Stomach (tissue), 9 donors: Measurements from ENCODE around the gene RAB3D. TPM values are rescaled to one million over a fixed set of nuclear protein-coding genes. Genes with fewer than 3 reads are reported as not detected.
"Not testable (repeated sequence)": the region's sequence is repeated elsewhere in the genome, so short reads cannot be mapped to it uniquely, and the experiment has no call there.

Experiments
- DNase-seq, 2 donors: peaks; one replicate each; pipeline versions ENCODE4 v3.0.0 to v3.0.0-alpha.2; 2013 to 2019
- H3K27ac ChIP-seq, 5 donors: fragments of 200-600 bp in 4 of 5; sonication (generic) in 4 of 5; one replicate each; pipeline ENCODE4 v1.5.1; 2013 to 2019; ENCODE audit warnings: mild to moderate bottlenecking in 1 of 5, moderate library complexity in 1 of 5
- H3K27me3 ChIP-seq, 3 donors: fragments of 200-600 bp; sonication (generic); one replicate each; pipeline ENCODE4 v1.5.1; 2017 to 2019; ENCODE audit warnings: mixed run types in 1 of 3
- H3K36me3 ChIP-seq, 4 donors: fragments of 200-600 bp; sonication (generic); 1 replicate in 3 of 4; 2 replicates in 1 of 4; pipeline ENCODE4 v1.5.1; 2016 to 2019
- H3K4me1 ChIP-seq, 4 donors: fragments of 200-600 bp; sonication (generic); one replicate each; pipeline ENCODE4 v1.5.1; 2016 to 2019
- H3K4me3 ChIP-seq, 4 donors: fragments of 200-600 bp; sonication (generic) in 3 of 4; one replicate each; pipeline ENCODE4 v1.5.1; 2016 to 2019; ENCODE audit warnings: mild to moderate bottlenecking in 1 of 4
- H3K9me3 ChIP-seq, 4 donors: fragments of 200-600 bp; sonication (generic); one replicate each; pipeline ENCODE4 v1.5.1; 2016 to 2019
- EP300 ChIP-seq: sonication (generic); formaldehyde crosslinking; IDR thresholded peaks from one replicate; pipeline ENCODE4 v1.6.1; 2017; ENCODE audit warnings: antibody characterized with exemption
- POLR2A ChIP-seq, 4 donors: fragments of 450-650 bp; IDR thresholded peaks; one replicate each; pipeline ENCODE4 v1.6.1; 2016; ENCODE audit warnings: antibody characterized with exemption in 4 of 4, control low read depth in 2 of 4, mild to moderate bottlenecking in 1 of 4, moderate library complexity in 1 of 4
- POLR2AphosphoS5 ChIP-seq, 3 donors: sonication (generic); formaldehyde crosslinking; IDR thresholded peaks; one replicate each; pipeline ENCODE4 v1.6.1; 2016; ENCODE audit warnings: antibody characterized with exemption in 3 of 3
- WGBS, 5 donors: extraction: QIAGEN DNeasy Blood & Tissue Kit in 3 of 5; methylation state at CpG; one replicate each; pipeline versions ENCODE4 v1.1.5 to v1.1.7; 2013 to 2018; 5-methylcytosine and 5-hydroxymethylcytosine counted together
- intact Hi-C: fragments of 100-400 bp; cut with DNase I; formaldehyde crosslinking; loops from one replicate; pipeline ENCODE4 v1.15.1; 2023; ENCODE audit warnings: low total_unique reads
- polyA plus RNA-seq, 3 donors: library from polyadenylated mRNA; stranded (reverse); fragments of 200-250 nt; gene quantifications; one replicate each; pipeline ENCODE4 v1.2.3, GENCODE V29; 2013
- total RNA-seq, 5 donors: library from RNA; depleted of rRNA; stranded (reverse); fragments of >200 nt; gene quantifications; one replicate each; pipeline versions ENCODE4 v1.1.0 to v1.2.3, GENCODE V29; 2014 to 2016
- TF ChIP-seq, protein P1 (sequence below), 7 experiments: fragments of 450-650 bp in 4 of 7; fragments of 200-600 bp in 3 of 7; sonication (generic) in 3 of 7; IDR thresholded peaks; one replicate each; pipeline ENCODE4 v1.5.1; 2016 to 2019; ENCODE audit warnings: antibody characterized with exemption in 7 of 7, control low read depth in 2 of 7, mild to moderate bottlenecking in 1 of 7
- donor health status: healthy with polysubstance abuse.
- donor health status: Bipolar disorder and iron deficiency.
- donor health status: healthy.

RAB3D gene
- total and polyA plus RNA-seq, 8 donors, result 11.6 to 63.3 (median 19.0) TPM

DNA sequence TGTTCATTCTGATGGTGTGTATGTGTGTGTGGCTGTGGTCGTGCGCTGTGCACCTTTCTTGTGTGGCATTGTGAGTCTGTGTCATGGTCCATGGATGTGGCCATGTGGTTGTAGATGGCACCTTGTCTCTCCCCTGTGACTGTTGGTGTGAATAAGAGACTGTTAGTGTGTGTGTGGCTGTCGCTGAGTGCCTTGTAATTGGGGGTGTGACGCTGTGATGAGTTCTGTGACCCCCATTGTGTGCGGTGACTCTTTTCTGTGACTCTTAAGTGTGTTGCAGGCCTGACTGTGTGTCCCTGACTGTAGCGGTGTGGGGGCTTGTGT, 16.6 kb upstream of the RAB3D start:
- H3K27ac ChIP-seq, result peak overlapping the region in 2 of 5 donors; percentile 70 to 80
- 78 to 91% (median 85%) methylated on average over 6 of the region's 6 CpGs for WGBS, 5 donors
- peaks cover 12 to 33% (median 25%) of the 10 kb centered on the region in 4 donors for H3K4me1 ChIP-seq
- peak overlapping the region; percentile 63 to 71 (median 66) for H3K4me3 ChIP-seq
- DNase-seq, result no peak
- H3K36me3 ChIP-seq, result peaks cover 0 to 37% (median 19%) of the 10 kb centered on the region in 4 donors
- no peaks in the 10 kb centered on the region for H3K27me3 ChIP-seq
- TF ChIP-seq POLR2A (IDR thresholded peaks at IDR 0.05), result no peak
- TF ChIP-seq EP300, result no peak
- TF ChIP-seq, protein P1, sequence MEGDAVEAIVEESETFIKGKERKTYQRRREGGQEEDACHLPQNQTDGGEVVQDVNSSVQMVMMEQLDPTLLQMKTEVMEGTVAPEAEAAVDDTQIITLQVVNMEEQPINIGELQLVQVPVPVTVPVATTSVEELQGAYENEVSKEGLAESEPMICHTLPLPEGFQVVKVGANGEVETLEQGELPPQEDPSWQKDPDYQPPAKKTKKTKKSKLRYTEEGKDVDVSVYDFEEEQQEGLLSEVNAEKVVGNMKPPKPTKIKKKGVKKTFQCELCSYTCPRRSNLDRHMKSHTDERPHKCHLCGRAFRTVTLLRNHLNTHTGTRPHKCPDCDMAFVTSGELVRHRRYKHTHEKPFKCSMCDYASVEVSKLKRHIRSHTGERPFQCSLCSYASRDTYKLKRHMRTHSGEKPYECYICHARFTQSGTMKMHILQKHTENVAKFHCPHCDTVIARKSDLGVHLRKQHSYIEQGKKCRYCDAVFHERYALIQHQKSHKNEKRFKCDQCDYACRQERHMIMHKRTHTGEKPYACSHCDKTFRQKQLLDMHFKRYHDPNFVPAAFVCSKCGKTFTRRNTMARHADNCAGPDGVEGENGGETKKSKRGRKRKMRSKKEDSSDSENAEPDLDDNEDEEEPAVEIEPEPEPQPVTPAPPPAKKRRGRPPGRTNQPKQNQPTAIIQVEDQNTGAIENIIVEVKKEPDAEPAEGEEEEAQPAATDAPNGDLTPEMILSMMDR (IDR thresholded peaks at IDR 0.05), result no peak
- no peak for TF ChIP-seq POLR2AphosphoS5 (IDR thresholded peaks at IDR 0.05)
- H3K9me3 ChIP-seq, result no peaks in the 10 kb centered on the region
- intact Hi-C loops, result no loop called here

DNA sequence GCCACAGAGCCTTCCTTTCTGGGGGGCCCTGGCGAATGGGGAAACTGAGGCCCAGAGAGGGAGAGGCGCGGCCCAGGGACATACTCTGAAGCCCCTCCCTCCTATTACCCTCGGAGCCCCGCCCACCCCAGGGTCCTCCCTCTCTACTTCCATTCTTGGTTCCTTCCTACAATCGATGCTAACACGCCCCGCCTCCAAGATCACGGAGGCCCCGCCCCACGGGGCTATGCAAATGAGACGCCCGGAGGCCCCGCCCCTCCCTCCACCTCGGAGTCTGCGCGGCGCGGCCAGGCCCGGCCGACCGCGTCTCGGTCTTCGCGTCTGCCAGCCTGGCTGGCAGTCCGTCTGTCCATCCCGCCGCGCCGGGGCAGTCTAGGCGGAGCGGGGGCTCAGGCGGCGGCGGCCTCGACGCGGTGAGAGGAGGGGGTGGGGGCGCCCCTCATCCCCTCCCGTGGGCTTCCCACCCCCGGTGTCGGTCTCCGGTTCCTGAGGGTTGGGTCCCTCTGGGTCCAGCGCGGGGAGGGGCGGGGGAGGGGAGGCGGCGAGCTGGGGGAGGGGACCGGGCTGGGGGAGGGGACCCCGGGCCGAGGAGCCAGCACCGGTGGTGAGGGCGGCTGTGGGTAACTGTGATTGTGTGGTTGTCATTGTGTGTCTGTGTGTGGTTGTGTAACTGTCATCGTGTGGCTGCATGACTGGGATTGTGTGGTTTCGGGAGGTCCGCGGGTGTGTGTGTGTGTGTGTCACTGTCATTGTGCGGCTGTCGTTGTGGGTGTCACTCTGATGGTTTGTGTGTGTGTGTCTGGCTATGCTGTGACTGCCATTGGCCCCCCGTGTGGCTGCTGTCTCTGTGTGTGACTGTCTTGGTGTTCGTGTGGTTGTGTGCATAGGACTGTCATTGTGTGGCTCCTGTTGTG, 16.0 kb upstream of the RAB3D start, which contains the start of gene PLPPR2:
TSS of gene PLPPR2 (plus strand) at position 273 of the 914 bp plus-strand sequence. CDS start 2,242 bp downstream, outside the sequence.
- H3K36me3 ChIP-seq, result peaks cover 0 to 31% (median 17%) of the 10 kb centered on the region in 4 donors
- H3K27ac ChIP-seq, result peak within 1 kb of the TSS in 4 of 5 donors; percentile 63 to 83 (median 75)
- no peaks in the 10 kb centered on the region for H3K9me3 ChIP-seq
- peaks cover 12 to 29% (median 22%) of the 10 kb centered on the region in 4 donors for H3K4me1 ChIP-seq
- 5 to 32% (median 6%) methylated on average over 6 to 61 of the region's 62 CpGs for WGBS, 5 donors
- H3K4me3 ChIP-seq, result peak within 1 kb of the TSS; percentile 63 to 71 (median 66)
- TF ChIP-seq POLR2A (IDR thresholded peaks at IDR 0.05) (no peak), POLR2AphosphoS5 (IDR thresholded peaks at IDR 0.05) (peak; percentile 15 to 78 (median 53))
- no peaks in the 10 kb centered on the region for H3K27me3 ChIP-seq
- DNase-seq, result peak; percentile 95 to 96
- intact Hi-C loops, result no loop called here

DNA sequence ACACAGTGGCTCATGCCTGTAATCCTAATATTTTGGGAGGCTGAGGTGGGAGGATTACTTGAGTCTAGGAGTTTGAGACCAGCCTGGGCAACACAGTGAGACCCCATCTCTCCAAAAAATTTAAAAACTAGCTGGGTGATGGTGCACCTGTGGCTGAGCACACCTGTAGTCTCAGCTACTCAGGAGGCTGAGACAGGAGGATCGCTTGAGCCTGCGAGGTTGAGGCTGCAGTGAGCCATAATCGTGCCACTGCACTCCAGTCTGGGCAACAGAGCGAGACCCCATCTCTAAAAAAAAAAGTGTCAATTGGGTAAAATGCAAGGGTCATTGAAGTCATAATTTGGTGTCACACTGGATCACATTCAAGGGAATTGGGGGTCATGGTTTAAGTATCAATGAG, 14.6 kb upstream of the RAB3D start:
- intact Hi-C loops, H3K27ac ChIP-seq, H3K9me3 ChIP-seq, DNase-seq, H3K27me3 ChIP-seq, H3K4me3 ChIP-seq: not testable (repeated sequence)
- Histone ChIP-seq H3K4me1 (peaks cover 12 to 29% (median 22%) of the 10 kb centered on the region in 4 donors), H3K36me3 (peaks cover 0 to 24% (median 10%) of the 10 kb centered on the region in 4 donors)
- WGBS, 5 donors, result 90 to 99% (median 98%) methylated on average over 4 of the region's 4 CpGs

DNA sequence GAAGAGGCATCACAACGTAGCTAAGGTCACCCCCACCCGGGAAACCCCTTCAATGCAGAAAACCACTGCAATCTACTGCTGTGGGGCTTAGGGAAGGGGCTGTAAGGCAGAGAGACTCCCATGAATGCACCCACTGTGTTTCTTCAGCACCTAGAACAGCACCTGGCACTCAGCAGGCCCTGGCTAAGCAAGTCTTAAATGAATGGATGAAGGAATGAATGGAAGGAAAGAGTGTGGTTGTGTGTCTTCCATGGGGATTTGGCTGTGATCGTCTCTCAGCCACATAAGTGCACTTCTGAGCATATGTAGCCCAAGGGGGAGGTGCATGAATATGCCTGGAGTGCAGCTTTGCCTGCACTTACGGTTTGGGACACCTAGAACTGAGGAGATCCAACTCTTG, 9.7 kb upstream of the RAB3D start:
- Histone ChIP-seq H3K4me3 (no peak overlapping the region), H3K27ac (no peak overlapping the region), H3K36me3 (peaks cover 0 to 6% (median 2%) of the 10 kb centered on the region in 4 donors), H3K4me1 (peaks cover 24 to 30% (median 27%) of the 10 kb centered on the region in 4 donors), H3K9me3 (peaks cover 0 to 8% (median 0%) of the 10 kb centered on the region in 4 donors), H3K27me3 (no peaks in the 10 kb centered on the region)
- intact Hi-C loops, result no loop called here
- WGBS, 5 donors, result 80 to 97% (median 94%) methylated on average over 4 of the region's 4 CpGs
- no peak for DNase-seq
- TF ChIP-seq POLR2A (IDR thresholded peaks at IDR 0.05), result no peak
- no peak for TF ChIP-seq POLR2AphosphoS5 (IDR thresholded peaks at IDR 0.05)
- TF ChIP-seq, protein P1 (IDR thresholded peaks at IDR 0.05), result no peak
- TF ChIP-seq EP300, result no peak

DNA sequence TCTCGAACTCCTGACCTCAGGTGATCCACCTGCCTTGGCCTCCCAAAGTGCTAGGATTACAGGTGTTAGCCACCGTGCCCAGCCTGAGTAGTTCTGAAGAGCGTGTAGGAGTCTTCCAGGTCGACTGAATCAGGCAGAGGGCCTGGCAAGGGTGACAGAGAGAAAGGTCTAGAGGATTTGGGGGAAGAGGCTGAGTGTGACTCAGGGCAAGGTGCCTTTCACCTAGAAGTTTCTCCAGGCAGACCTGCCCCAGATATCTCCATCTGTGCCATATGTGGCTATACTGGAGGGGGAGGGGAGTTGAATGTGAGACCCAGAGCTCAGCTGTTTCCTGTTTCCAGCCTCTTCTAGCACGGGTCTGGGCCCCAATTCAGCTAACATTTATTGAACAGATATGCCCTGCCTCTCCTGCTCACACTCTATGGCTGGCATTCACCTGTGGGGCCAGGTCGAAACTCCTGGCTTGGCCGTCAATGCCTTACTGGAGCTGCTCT, 8.1 kb upstream of the RAB3D start:
- H3K27ac ChIP-seq, result peak overlapping the region in 2 of 5 donors; percentile 88 to 91
- peaks cover 0 to 11% (median 6%) of the 10 kb centered on the region in 4 donors for H3K36me3 ChIP-seq
- H3K4me1 ChIP-seq, result peaks cover 30 to 45% (median 40%) of the 10 kb centered on the region in 4 donors
- intact Hi-C loops, result no loop called here
- H3K9me3 ChIP-seq, result peaks cover 0 to 8% (median 0%) of the 10 kb centered on the region in 4 donors
- DNase-seq, result no peak
- TF ChIP-seq, protein P1 (IDR thresholded peaks at IDR 0.05), result no peak
- TF ChIP-seq POLR2AphosphoS5 (IDR thresholded peaks at IDR 0.05) (no peak), POLR2A (IDR thresholded peaks at IDR 0.05) (no peak), EP300 (no peak)
- no peak overlapping the region for H3K4me3 ChIP-seq
- 72 to 75% (median 73%) methylated on average over 7 of the region's 7 CpGs for WGBS, 5 donors
- H3K27me3 ChIP-seq, result no peaks in the 10 kb centered on the region
